ENCODE data around the gene E4F1. TPM values are rescaled to one million over a fixed set of nuclear protein-coding genes. Genes with fewer than 3 reads are reported as not detected.

E4F1 gene
- polyA plus RNA-seq, 3 donors = 4.9 to 50.9 (median 5.8) TPM

GRCh38 chr16:2280981-2281542, 57.7 kb downstream of the E4F1 start:
- no peaks in the 10 kb centered on the region for H3K9me3 ChIP-seq (replicated peaks in 1 of 2; ENCODE audit: control insufficient read depth in 1 of 2, insufficient read depth in 1 of 2, low read length in 2 of 2)
- H3K27ac Mint-ChIP-seq = peak overlapping the region in 1 of 7 donors; percentile 10
- no peak for DNase-seq

GRCh38 chr16:2282262-2282661, 58.9 kb downstream of the E4F1 start:
- Histone ChIP-seq H3K4me2 (replicated peaks; ENCODE audit: extremely low read depth, low read length, poor library complexity, severe bottlenecking) (no peak overlapping the region), H3K27me3 (ENCODE audit: control insufficient read depth in 2 of 2, insufficient read depth in 2 of 2, low read length in 2 of 2) (no peaks in the 10 kb centered on the region), H3K4me1 (ENCODE audit: control insufficient read depth in 1 of 2, insufficient read depth in 2 of 2, low read length in 2 of 2) (no peaks in the 10 kb centered on the region), H3K9ac (ENCODE audit: insufficient read depth, low read length, poor library complexity, severe bottlenecking) (no peak overlapping the region), H2AFZ (ENCODE audit: insufficient read depth, low read depth, low read length, poor library complexity, severe bottlenecking) (no peak overlapping the region), H3K36me3 (replicated peaks in 1 of 2; ENCODE audit: control insufficient read depth in 1 of 2, insufficient read depth in 2 of 2, low read length in 2 of 2) (no peaks in the 10 kb centered on the region), H4K20me1 (ENCODE audit: insufficient read depth, low read length) (no peaks in the 10 kb centered on the region), H3K27ac (ENCODE audit: low read depth in 1 of 2, low read length in 2 of 2) (no peak overlapping the region), H3K4me3 (replicated peaks in 1 of 3; ENCODE audit: low read depth in 2 of 3, low read length in 3 of 3) (no peak overlapping the region), H3K9me3 (replicated peaks in 1 of 2; ENCODE audit: control insufficient read depth in 1 of 2, insufficient read depth in 1 of 2, low read length in 2 of 2) (no peaks in the 10 kb centered on the region), H3K79me2 (ENCODE audit: insufficient read depth, low read length) (no peaks in the 10 kb centered on the region)
- no CpG with 5 or more reads among the region's 5 CpGs for WGBS (ENCODE audit: insufficient coverage)
- H3K4me1 Mint-ChIP-seq = no peaks in the 10 kb centered on the region
- no peak for TF ChIP-seq CTCF (IDR thresholded peaks at IDR 0.05)
- H3K27ac Mint-ChIP-seq = no peak overlapping the region
- no peak for DNase-seq
- H3K27me3 Mint-ChIP-seq (ENCODE audit: low read depth in 3 of 3) = peaks cover 0 to 5% (median 4%) of the 10 kb centered on the region in 3 donors
- H3K36me3 Mint-ChIP-seq = no peaks in the 10 kb centered on the region
- H3K9me3 Mint-ChIP-seq = no peaks in the 10 kb centered on the region
- intact Hi-C loops (cut with micrococcal nuclease) = no loop called here
- H3K4me3 Mint-ChIP-seq = no peak overlapping the region

More at GRCh38 chr16:2280981-2281542, 57.7 kb downstream of the E4F1 start:
- 97% methylated on average over 21 of the region's 24 CpGs for WGBS (ENCODE audit: insufficient coverage)
- Mint-ChIP-seq H3K27me3 (ENCODE audit: low read depth in 3 of 3) (peaks cover 0 to 5% (median 2%) of the 10 kb centered on the region in 3 donors), H3K4me3 (no peak overlapping the region), H3K36me3 (no peaks in the 10 kb centered on the region), H3K4me1 (no peaks in the 10 kb centered on the region), H3K9me3 (no peaks in the 10 kb centered on the region)
- no peak overlapping the region for H3K27ac ChIP-seq (ENCODE audit: low read depth in 1 of 2, low read length in 2 of 2)
- TF ChIP-seq CTCF (IDR thresholded peaks at IDR 0.05) = no peak
- H3K36me3 ChIP-seq (replicated peaks in 1 of 2; ENCODE audit: control insufficient read depth in 1 of 2, insufficient read depth in 2 of 2, low read length in 2 of 2) = no peaks in the 10 kb centered on the region
- no peak overlapping the region for H3K9ac ChIP-seq (ENCODE audit: insufficient read depth, low read length, poor library complexity, severe bottlenecking)
- H3K4me1 ChIP-seq (ENCODE audit: control insufficient read depth in 1 of 2, insufficient read depth in 2 of 2, low read length in 2 of 2) = no peaks in the 10 kb centered on the region
- H4K20me1 ChIP-seq (ENCODE audit: insufficient read depth, low read length) = no peaks in the 10 kb centered on the region
- no peak overlapping the region for H3K4me2 ChIP-seq (replicated peaks; ENCODE audit: extremely low read depth, low read length, poor library complexity, severe bottlenecking)
- intact Hi-C loops (cut with micrococcal nuclease) = no loop called here
- no peaks in the 10 kb centered on the region for H3K79me2 ChIP-seq (ENCODE audit: insufficient read depth, low read length)
- no peak overlapping the region for H3K4me3 ChIP-seq (replicated peaks in 1 of 3; ENCODE audit: low read depth in 2 of 3, low read length in 3 of 3)
- no peak overlapping the region for H2AFZ ChIP-seq (ENCODE audit: insufficient read depth, low read depth, low read length, poor library complexity, severe bottlenecking)
- H3K27me3 ChIP-seq (ENCODE audit: control insufficient read depth in 2 of 2, insufficient read depth in 2 of 2, low read length in 2 of 2) = no peaks in the 10 kb centered on the region
